IMR-90 (cell line): ENCODE measurements around the gene SKP2. TPM values are rescaled to one million over a fixed set of nuclear protein-coding genes. Genes with fewer than 3 reads are reported as not detected.

ENCODE experiments used
- ATAC-seq: fragments of 200-7000 bp; cut with Tn5 transposase; 2 replicates; pipeline ENCODE4 v1.9.1; 2020; ENCODE audit warnings: low read depth, mild to moderate bottlenecking, moderate library complexity
- BruUV-seq: library from RNA; stranded (reverse); fragments of 400-500 nt; replicated peaks from 2 replicates; lab custom pipeline; 2021; lab: Mats Ljungman, UMichigan
- CTCF ChIA-PET: fragments of 300-600 bp; formaldehyde crosslinking; extraction: SDS; loops from one replicate; lab custom pipeline; 2021; ENCODE audit warnings: antibody characterized with exemption; lab: Yijun Ruan, JAX
- POLR2A ChIA-PET: fragments of 300-600 bp; sonication (Branson Sonifier 250); formaldehyde crosslinking; loops from one replicate; lab custom pipeline; 2022; ENCODE audit warnings: antibody characterized with exemption; ENCODE audit not compliant: unreplicated experiment; lab: Charles Lee
- DNase-seq: peaks from one replicate; pipeline ENCODE4 v3.0.0; 2013
- H2AFZ ChIP-seq: replicated peaks from 2 replicates; pipeline ENCODE3; 2013; ENCODE audit warnings: low read length, mild to moderate bottlenecking; ENCODE audit not compliant: poor library complexity
- H2AK5ac ChIP-seq: 2 replicates; pipeline ENCODE4 v1.6.1; 2013; ENCODE audit warnings: low read depth, low read length, inconsistent platforms
- H2AK9ac ChIP-seq: replicated peaks from 2 replicates; pipeline ENCODE3; 2013; ENCODE audit warnings: mild to moderate bottlenecking, low read depth, low read length, moderate library complexity; ENCODE audit not compliant: poor library complexity
- H2BK120ac ChIP-seq: 2 replicates; pipeline ENCODE4 v1.6.1; 2013; ENCODE audit warnings: low read depth, low read length, inconsistent platforms
- H2BK15ac ChIP-seq: 3 replicates; pipeline ENCODE4 v1.6.1; 2013; ENCODE audit warnings: low read depth, low read length, inconsistent platforms
- H2BK20ac ChIP-seq: 2 replicates; pipeline ENCODE4 v1.6.1; 2013; ENCODE audit warnings: low read depth, mild to moderate bottlenecking, inconsistent platforms, low read length, moderate library complexity
- H2BK5ac ChIP-seq: 2 replicates; pipeline ENCODE4 v1.6.1; 2013; ENCODE audit warnings: mild to moderate bottlenecking, low read depth, low read length, inconsistent platforms; ENCODE audit not compliant: poor library complexity, severe bottlenecking
- H3K14ac ChIP-seq: replicated peaks from 2 replicates; pipeline ENCODE4 v1.6.1; 2013; ENCODE audit warnings: low read depth, low read length, inconsistent platforms
- H3K18ac ChIP-seq: 2 replicates; pipeline ENCODE4 v1.6.1; 2013; ENCODE audit warnings: low read depth, low read length, control low read depth
- H3K23ac ChIP-seq: 2 replicates; pipeline ENCODE4 v1.6.1; 2013; ENCODE audit warnings: low read depth, low read length, inconsistent platforms
- H3K27ac ChIP-seq: 2 replicates; pipeline ENCODE4 v1.5.1; 2013; ENCODE audit warnings: mild to moderate bottlenecking, control low read depth, low read length; ENCODE audit not compliant: insufficient read depth
- H3K27me3 ChIP-seq: 2 replicates; pipeline ENCODE4 v1.6.1; 2013; ENCODE audit warnings: low read length; ENCODE audit not compliant: control insufficient read depth, insufficient read depth
- H3K36me3 ChIP-seq: 2 replicates; pipeline ENCODE4 v1.6.1; 2013; ENCODE audit warnings: low read length, mixed read lengths; ENCODE audit not compliant: control insufficient read depth, insufficient read depth
- H3K4ac ChIP-seq: 2 replicates; pipeline ENCODE4 v1.6.1; 2013; ENCODE audit warnings: low read depth, low read length, inconsistent platforms
- H3K4me1 ChIP-seq: 2 replicates; pipeline ENCODE4 v1.6.1; 2013; ENCODE audit warnings: low read length, mixed read lengths; ENCODE audit not compliant: control insufficient read depth, insufficient read depth
- H3K4me2 ChIP-seq: 2 replicates; pipeline ENCODE4 v1.6.1; 2013; ENCODE audit warnings: low read depth, mild to moderate bottlenecking, control low read depth, low read length, moderate library complexity
- H3K4me3 ChIP-seq: 2 replicates; pipeline ENCODE4 v1.5.1; 2013; ENCODE audit warnings: low read depth, mild to moderate bottlenecking, control low read depth, low read length, moderate library complexity; ENCODE audit not compliant: insufficient read depth
- H3K56ac ChIP-seq: 2 replicates; pipeline ENCODE4 v1.6.1; 2013; ENCODE audit warnings: low read length, inconsistent platforms; ENCODE audit not compliant: insufficient read depth; ENCODE audit errors: extremely low read depth
- H3K79me1 ChIP-seq, 2 experiments: 2 replicates each; pipeline ENCODE4 v1.6.1; 2013; ENCODE audit warnings: low read length in 2 of 2, inconsistent platforms in 1 of 2, low read depth in 1 of 2
- H3K9ac ChIP-seq: 2 replicates; pipeline ENCODE4 v1.6.1; 2013; ENCODE audit warnings: low read depth, low read length, control low read depth
- H3K9me1 ChIP-seq: 2 replicates; pipeline ENCODE4 v1.6.1; 2013; ENCODE audit warnings: low read length, inconsistent platforms; ENCODE audit not compliant: insufficient read depth
- H3K9me3 ChIP-seq: 2 replicates; pipeline ENCODE4 v1.6.1; 2013; ENCODE audit warnings: low read length; ENCODE audit not compliant: control insufficient read depth, insufficient read depth
- H4K20me1 ChIP-seq: 2 replicates; pipeline ENCODE4 v1.6.1; 2013; ENCODE audit warnings: low read length, inconsistent platforms; ENCODE audit not compliant: insufficient read depth
- H4K5ac ChIP-seq: 2 replicates; pipeline ENCODE4 v1.6.1; 2013; ENCODE audit warnings: mild to moderate bottlenecking, low read depth, low read length, control low read depth
- H4K8ac ChIP-seq, 2 experiments: 2 replicates each; pipeline ENCODE4 v1.6.1; 2013; ENCODE audit warnings: low read depth in 2 of 2, low read length in 2 of 2, control low read depth in 1 of 2, inconsistent platforms in 1 of 2
- H4K91ac ChIP-seq: 2 replicates; pipeline ENCODE4 v1.6.1; 2013; ENCODE audit warnings: low read depth, low read length, inconsistent platforms; ENCODE audit not compliant: insufficient read depth
- BHLHE40 ChIP-seq: fragments of 150-350 bp; IDR thresholded peaks from 2 replicates; pipeline ENCODE4 v1.6.1; 2016; ENCODE audit warnings: mild to moderate bottlenecking, low read depth, low read length
- CHD1 ChIP-seq: IDR thresholded peaks from 2 replicates; pipeline ENCODE4 v1.6.1; 2012; ENCODE audit warnings: low read depth, low read length, improper control_type of control experiment
- FOS ChIP-seq: fragments of 150-350 bp; IDR thresholded peaks from 2 replicates; pipeline ENCODE4 v1.6.1; 2016; ENCODE audit warnings: low read depth, low read length
- MXI1 ChIP-seq: IDR thresholded peaks from 2 replicates; pipeline ENCODE4 v1.6.1; 2012; ENCODE audit warnings: low read depth, mild to moderate bottlenecking, low read length, moderate library complexity, borderline replicate concordance
- RAD21 ChIP-seq: IDR thresholded peaks from 2 replicates; pipeline ENCODE4 v1.6.1; 2012; ENCODE audit warnings: low read length, improper control_type of control experiment
- RCOR1 ChIP-seq: IDR thresholded peaks from 2 replicates; pipeline ENCODE4 v1.6.1; 2012; ENCODE audit warnings: mild to moderate bottlenecking, low read length, improper control_type of control experiment; ENCODE audit not compliant: insufficient replicate concordance
- RFX5 ChIP-seq: IDR thresholded peaks from 2 replicates; pipeline ENCODE4 v1.8.0; 2012; ENCODE audit warnings: low read depth, mild to moderate bottlenecking, low read length, moderate library complexity
- WGBS, 2 experiments: methylation state at CpG; one replicate each; pipeline versions ENCODE4 v1.1.5 to v1.1.7; 2013; ENCODE audit warnings: missing lambda C conversion rate in 2 of 2; ENCODE audit not compliant: insufficient read length in 1 of 2; ENCODE audit errors: extremely low coverage in 2 of 2; 5-methylcytosine and 5-hydroxymethylcytosine counted together
- dilution Hi-C: fragments of 300-500 bp; cut with HindIII; formaldehyde crosslinking; loops from one replicate; pipeline ENCODE4 v1.14.3; 2018; ENCODE audit warnings: low sequenced_read_pairs; ENCODE audit not compliant: unreplicated experiment
- in situ Hi-C: fragments of 300-500 bp; cut with MboI; formaldehyde crosslinking; loops from 3 replicates; pipeline ENCODE4 v1.14.3; 2019; ENCODE audit warnings: low sequenced_read_pairs, inconsistent platforms, mixed read lengths
- intact Hi-C: fragments of 100-400 bp; cut with micrococcal nuclease; formaldehyde crosslinking; loops from 2 replicates; pipeline ENCODE4 v1.10.0; 2022
- polyA plus RNA-seq, 3 experiments: library from polyadenylated mRNA; depleted of rRNA; stranded (reverse); fragments of >200 nt; gene quantifications; 2 replicates each; pipeline ENCODE4 v1.2.3, GENCODE V29; 2012; ENCODE audit warnings: low replicate concordance in 1 of 3
- total RNA-seq: library from RNA; depleted of rRNA; stranded (reverse); fragments of >200 nt; gene quantifications from 2 replicates; pipeline ENCODE4 v1.2.3, GENCODE V29; 2012
- TF ChIP-seq, protein P1 (sequence below): fragments of 150-350 bp; IDR thresholded peaks from 2 replicates; pipeline ENCODE4 v1.6.1; 2016; ENCODE audit warnings: low read depth, mild to moderate bottlenecking, low read length, moderate library complexity, borderline replicate concordance
- TF ChIP-seq, protein P2 (sequence below): conservative IDR thresholded peaks from 2 replicates; pipeline ENCODE4 v1.5.1; 2012; ENCODE audit warnings: mild to moderate bottlenecking, low read depth, low read length, improper control_type of control experiment

SKP2 gene
- total and polyA plus RNA-seq, 2 of the 4 experiments (the other 2 are of a cell fraction) = 23.3 to 92.1 TPM

DNA sequence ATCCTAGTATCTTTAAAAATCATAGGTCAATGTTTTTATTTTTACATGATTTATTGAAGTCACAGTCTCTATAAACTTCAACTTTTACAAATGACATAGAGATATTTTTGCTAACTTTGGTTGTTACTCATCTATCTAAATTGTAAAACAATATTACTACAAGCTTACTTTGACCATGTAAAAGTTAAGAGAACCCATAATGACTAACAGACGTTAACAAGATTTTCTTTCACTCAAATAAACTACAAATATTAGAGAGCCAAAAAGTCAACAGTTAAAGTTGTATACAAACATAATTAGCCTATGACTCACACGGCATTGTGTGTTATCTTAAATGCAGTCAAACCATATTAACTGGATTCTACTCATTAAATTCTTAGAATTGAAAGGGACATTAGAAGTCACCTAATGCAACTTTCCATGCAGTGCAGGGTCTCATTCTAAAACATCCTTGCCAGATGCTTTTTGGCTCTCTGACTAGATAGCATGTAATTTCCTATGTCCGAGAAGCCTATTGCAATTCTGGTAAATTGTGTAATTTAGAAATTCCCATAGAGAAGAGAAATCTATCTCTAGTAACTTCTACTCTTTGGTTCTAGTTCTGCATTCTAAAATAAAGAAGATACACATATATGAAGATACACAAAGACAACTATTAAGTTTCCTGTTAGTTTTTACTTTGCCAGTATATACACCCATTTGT is 43.0 kb upstream of the SKP2 start:
- no peak overlapping the region for H3K18ac ChIP-seq
- H2BK15ac ChIP-seq = no peak overlapping the region
- CTCF ChIA-PET = no interaction called here
- H3K36me3 ChIP-seq = peaks cover 3% of the 10 kb centered on the region; the same call in 1 of the 2 replicates
- no peak overlapping the region for H3K27ac ChIP-seq
- intact Hi-C loops (no loop called here), in situ Hi-C loops (no loop called here), dilution Hi-C loops (no loop called here)
- TF ChIP-seq RFX5 = no peak
- no peak for TF ChIP-seq MXI1
- no peak for TF ChIP-seq RCOR1
- TF ChIP-seq RAD21 = no peak
- TF ChIP-seq, protein P1, sequence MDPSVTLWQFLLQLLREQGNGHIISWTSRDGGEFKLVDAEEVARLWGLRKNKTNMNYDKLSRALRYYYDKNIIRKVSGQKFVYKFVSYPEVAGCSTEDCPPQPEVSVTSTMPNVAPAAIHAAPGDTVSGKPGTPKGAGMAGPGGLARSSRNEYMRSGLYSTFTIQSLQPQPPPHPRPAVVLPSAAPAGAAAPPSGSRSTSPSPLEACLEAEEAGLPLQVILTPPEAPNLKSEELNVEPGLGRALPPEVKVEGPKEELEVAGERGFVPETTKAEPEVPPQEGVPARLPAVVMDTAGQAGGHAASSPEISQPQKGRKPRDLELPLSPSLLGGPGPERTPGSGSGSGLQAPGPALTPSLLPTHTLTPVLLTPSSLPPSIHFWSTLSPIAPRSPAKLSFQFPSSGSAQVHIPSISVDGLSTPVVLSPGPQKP = no peak
- TF ChIP-seq, protein P2, sequence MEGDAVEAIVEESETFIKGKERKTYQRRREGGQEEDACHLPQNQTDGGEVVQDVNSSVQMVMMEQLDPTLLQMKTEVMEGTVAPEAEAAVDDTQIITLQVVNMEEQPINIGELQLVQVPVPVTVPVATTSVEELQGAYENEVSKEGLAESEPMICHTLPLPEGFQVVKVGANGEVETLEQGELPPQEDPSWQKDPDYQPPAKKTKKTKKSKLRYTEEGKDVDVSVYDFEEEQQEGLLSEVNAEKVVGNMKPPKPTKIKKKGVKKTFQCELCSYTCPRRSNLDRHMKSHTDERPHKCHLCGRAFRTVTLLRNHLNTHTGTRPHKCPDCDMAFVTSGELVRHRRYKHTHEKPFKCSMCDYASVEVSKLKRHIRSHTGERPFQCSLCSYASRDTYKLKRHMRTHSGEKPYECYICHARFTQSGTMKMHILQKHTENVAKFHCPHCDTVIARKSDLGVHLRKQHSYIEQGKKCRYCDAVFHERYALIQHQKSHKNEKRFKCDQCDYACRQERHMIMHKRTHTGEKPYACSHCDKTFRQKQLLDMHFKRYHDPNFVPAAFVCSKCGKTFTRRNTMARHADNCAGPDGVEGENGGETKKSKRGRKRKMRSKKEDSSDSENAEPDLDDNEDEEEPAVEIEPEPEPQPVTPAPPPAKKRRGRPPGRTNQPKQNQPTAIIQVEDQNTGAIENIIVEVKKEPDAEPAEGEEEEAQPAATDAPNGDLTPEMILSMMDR = no peak
- no peak for TF ChIP-seq BHLHE40
- no peak for TF ChIP-seq FOS
- TF ChIP-seq CHD1 = no peak
- no peak overlapping the region for H2AK9ac ChIP-seq
- H3K9ac ChIP-seq = no peak overlapping the region
- no peak overlapping the region for H2AK5ac ChIP-seq
- H3K9me1 ChIP-seq = no peaks in the 10 kb centered on the region
- no peaks in the 10 kb centered on the region for H3K79me1 ChIP-seq
- no peak overlapping the region for H4K8ac ChIP-seq
- H4K20me1 ChIP-seq = no peaks in the 10 kb centered on the region
- no peaks in the 10 kb centered on the region for H3K9me3 ChIP-seq
- no peaks in the 10 kb centered on the region; the same call in 1 of the 2 replicates for H3K4me1 ChIP-seq
- no peak overlapping the region for H3K56ac ChIP-seq
- no TSS peak for BruUV-seq
- H2BK120ac ChIP-seq = no peak overlapping the region
- no peak overlapping the region for H4K91ac ChIP-seq
- ATAC-seq (0 out of 2 replicates have a peak, but pooled peaks have one; percentile 47), DNase-seq (no peak)
- H2BK5ac ChIP-seq = no peak overlapping the region
- no peak overlapping the region for H3K4me2 ChIP-seq
- no peak overlapping the region for H2AFZ ChIP-seq
- POLR2A ChIA-PET = no interaction called here
- H3K27me3 ChIP-seq = no peaks in the 10 kb centered on the region
- H3K4me3 ChIP-seq = no peak overlapping the region
- no peak overlapping the region for H3K4ac ChIP-seq
- WGBS, 2 experiments = no CpG with 5 or more reads among the region's 3 CpGs
- no peak overlapping the region for H2BK20ac ChIP-seq
- H4K5ac ChIP-seq = no peak overlapping the region
- H3K23ac ChIP-seq = no peak overlapping the region
- H3K14ac ChIP-seq = no peak overlapping the region
